HAP-1 (cell line): Measurements from ENCODE around the gene NTRK3.
A peak's percentile ranks its signal among the peaks of the same experiment; 100 is the strongest.

Experiments used
- DNase-seq, 2 experiments: peaks; one replicate each; pipeline ENCODE4 v3.0.0-alpha.2; 2016 to 2020; ENCODE audit warnings: low spot score in 2 of 2
- H3K27me3 ChIP-seq: fragments of 250-450 bp; sonication (Bioruptor Pico); 2 replicates; pipeline ENCODE4 v1.5.1; 2020; ENCODE audit warnings: low read depth, mild to moderate bottlenecking, moderate library complexity
- H3K36me3 ChIP-seq: fragments of 250-450 bp; sonication (Bioruptor Pico); replicated peaks from 2 replicates; pipeline ENCODE4 v1.5.1; 2020; ENCODE audit warnings: mild to moderate bottlenecking
- H3K4me1 ChIP-seq: fragments of 250-450 bp; sonication (Bioruptor Pico); 2 replicates; pipeline ENCODE4 v1.5.1; 2020; ENCODE audit warnings: mild to moderate bottlenecking
- H3K4me3 ChIP-seq: fragments of 250-450 bp; sonication (Bioruptor Pico); 2 replicates; pipeline ENCODE4 v1.5.1; 2020; ENCODE audit warnings: mild to moderate bottlenecking, moderate library complexity
- H3K9me3 ChIP-seq: fragments of 250-450 bp; sonication (Bioruptor Pico); 2 replicates; pipeline ENCODE4 v1.5.1; 2020; ENCODE audit warnings: mild to moderate bottlenecking, moderate library complexity
- in situ Hi-C: fragments of 300-500 bp; cut with MboI; formaldehyde crosslinking; loops from 3 replicates; pipeline ENCODE4 v1.14.3; 2020; ENCODE audit warnings: low sequenced_read_pairs, inconsistent platforms, mixed read lengths

NTRK3 gene

DNA sequence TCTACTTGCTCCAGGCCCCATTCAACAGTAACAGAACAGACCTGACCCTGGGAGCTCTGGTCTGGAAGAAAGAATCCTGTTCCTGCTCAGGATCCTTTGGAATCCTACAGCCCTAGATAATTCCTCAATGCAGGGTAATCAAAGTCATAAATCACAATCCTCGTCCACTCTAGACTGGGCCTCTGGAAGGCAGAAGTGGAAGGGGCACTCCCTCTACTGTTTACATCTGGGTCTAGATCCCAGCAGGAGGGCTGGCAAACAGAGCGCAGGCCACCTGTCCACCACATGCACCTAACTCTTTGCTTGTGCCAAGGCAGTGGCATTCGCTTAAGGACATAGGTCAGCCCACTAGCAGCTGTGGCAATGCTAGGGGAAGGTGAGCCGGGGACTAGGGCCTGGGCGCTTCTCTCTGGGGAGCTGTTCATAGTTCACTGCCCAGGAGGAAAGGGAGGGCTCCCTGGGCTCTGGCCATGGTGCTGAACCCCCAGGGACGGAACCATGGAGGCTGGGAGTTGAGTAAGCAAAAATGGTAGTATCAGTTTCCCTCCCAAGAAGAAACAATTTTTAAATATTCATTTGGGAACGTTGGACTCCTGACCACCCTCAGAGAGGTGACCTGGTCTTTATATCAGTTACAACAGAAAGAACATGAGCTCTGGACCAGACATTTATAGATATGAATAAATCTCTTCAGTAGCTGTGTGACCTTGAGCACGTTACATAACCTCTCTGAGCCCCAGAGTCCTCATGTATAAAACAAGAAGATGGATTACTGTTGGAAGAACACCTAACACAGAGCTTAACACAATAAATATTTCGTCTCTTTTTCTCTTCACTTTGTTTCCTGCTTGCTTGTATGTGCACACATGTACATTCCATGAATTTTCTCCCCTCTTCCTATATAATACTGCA is 90.2 kb downstream of the NTRK3 start:
- no peaks in the 10 kb centered on the region for H3K36me3 ChIP-seq
- in situ Hi-C loops: no loop called here
- H3K9me3 ChIP-seq: no peaks in the 10 kb centered on the region
- peak in 1 of 2 experiments; percentile 45 for DNase-seq
- no peak overlapping the region for H3K4me3 ChIP-seq
- no peaks in the 10 kb centered on the region for H3K4me1 ChIP-seq
- no peaks in the 10 kb centered on the region for H3K27me3 ChIP-seq

DNA sequence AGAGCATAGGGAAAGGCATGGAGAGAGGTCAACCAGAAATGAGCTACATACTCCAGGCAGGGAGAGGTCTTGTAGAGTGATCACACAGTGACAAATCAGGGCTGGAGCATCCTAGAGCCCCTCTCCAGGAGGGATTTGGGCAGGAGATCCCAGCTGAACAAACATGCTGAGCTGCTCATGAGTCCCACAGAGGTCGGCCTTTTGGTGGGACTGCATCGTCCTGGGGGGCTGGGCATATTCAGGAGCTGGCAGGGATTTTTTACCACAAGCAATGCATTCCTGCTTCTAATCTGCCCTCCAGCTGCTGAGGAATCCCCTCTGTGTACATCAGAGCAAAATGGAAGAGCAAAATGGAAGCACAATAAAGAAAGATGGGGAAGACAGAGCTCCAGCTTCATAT is 94.9 kb downstream of the NTRK3 start:
- no peak for DNase-seq
- Histone ChIP-seq H3K9me3 (no peaks in the 10 kb centered on the region), H3K4me3 (no peak overlapping the region), H3K4me1 (no peaks in the 10 kb centered on the region), H3K36me3 (no peaks in the 10 kb centered on the region), H3K27me3 (no peaks in the 10 kb centered on the region)
- in situ Hi-C loops: no loop called here

DNA sequence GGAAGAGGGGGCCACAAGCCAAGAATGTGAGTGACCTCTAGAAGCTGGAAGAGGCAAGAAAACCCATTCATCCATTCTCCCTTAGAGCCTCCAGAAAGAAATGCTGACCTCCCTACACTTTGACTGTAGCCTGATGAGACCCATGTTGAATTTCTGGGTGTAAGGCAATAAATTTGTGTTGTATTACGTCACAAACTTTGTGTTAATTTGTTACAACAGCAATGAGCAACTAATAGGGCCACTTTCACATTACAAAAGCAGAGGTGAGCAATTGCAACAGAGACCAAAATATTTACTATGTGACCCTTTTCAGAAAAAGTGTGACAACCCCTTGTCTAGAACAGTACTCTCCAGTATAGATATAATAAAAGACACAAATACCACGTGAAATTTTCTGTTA is 101.2 kb downstream of the NTRK3 start:
- in situ Hi-C loops: no loop called here
- H3K9me3 ChIP-seq: 0 out of 2 replicates have a peak, but pooled peaks cover 5% of the 10 kb centered on the region
- no peaks in the 10 kb centered on the region for H3K36me3 ChIP-seq
- DNase-seq: no peak
- no peaks in the 10 kb centered on the region for H3K4me1 ChIP-seq
- H3K4me3 ChIP-seq: no peak overlapping the region
- H3K27me3 ChIP-seq: no peaks in the 10 kb centered on the region

DNA sequence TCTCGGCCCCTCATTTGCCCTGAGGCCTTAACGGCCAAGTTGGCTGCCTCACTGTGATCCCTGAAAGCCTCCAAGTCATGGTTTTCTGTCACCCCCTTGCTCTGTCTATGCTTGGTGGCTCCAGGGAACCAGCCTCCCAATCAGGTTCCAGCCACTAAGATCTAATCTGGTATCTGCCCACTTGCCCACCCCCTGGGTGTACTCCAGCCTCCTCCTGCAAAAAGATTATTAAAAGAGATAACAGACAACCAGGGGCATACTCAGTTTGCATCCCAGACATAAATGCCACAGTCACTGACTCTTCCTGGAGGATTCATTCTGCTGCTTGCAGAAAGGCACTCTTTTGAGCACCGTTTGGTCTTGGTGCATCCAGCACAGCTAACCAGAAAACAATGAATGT is 103.9 kb downstream of the NTRK3 start:
- no peaks in the 10 kb centered on the region for H3K4me1 ChIP-seq
- DNase-seq: no peak
- no peaks in the 10 kb centered on the region for H3K27me3 ChIP-seq
- H3K4me3 ChIP-seq: no peak overlapping the region
- in situ Hi-C loops: no loop called here
- H3K9me3 ChIP-seq: 0 out of 2 replicates have a peak, but pooled peaks cover 5% of the 10 kb centered on the region
- no peaks in the 10 kb centered on the region for H3K36me3 ChIP-seq

DNA sequence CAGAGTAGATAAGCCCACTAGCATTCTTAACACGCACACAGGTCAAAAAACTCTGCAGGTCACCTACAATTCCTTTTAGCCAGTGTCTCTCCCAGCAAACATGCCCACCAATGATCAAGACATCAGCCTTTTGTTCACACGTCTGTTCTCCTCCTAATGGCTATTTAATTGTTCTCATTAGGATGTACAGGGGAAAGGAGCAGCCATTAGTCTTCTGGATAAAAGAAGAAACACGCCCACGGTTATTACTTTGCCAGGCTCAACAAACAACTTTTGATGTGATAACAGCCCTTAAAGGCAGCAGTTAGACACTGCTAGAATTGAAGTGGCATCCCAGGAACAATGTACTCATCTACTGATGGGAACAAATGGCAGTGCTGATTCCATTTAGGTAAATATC is 108.8 kb downstream of the NTRK3 start:
- no peaks in the 10 kb centered on the region for H3K27me3 ChIP-seq
- 0 out of 2 replicates have a peak, but pooled peaks cover 5% of the 10 kb centered on the region for H3K9me3 ChIP-seq
- no peak overlapping the region for H3K4me3 ChIP-seq
- in situ Hi-C loops: no loop called here
- no peaks in the 10 kb centered on the region for H3K4me1 ChIP-seq
- no peak for DNase-seq
- H3K36me3 ChIP-seq: no peaks in the 10 kb centered on the region

DNA sequence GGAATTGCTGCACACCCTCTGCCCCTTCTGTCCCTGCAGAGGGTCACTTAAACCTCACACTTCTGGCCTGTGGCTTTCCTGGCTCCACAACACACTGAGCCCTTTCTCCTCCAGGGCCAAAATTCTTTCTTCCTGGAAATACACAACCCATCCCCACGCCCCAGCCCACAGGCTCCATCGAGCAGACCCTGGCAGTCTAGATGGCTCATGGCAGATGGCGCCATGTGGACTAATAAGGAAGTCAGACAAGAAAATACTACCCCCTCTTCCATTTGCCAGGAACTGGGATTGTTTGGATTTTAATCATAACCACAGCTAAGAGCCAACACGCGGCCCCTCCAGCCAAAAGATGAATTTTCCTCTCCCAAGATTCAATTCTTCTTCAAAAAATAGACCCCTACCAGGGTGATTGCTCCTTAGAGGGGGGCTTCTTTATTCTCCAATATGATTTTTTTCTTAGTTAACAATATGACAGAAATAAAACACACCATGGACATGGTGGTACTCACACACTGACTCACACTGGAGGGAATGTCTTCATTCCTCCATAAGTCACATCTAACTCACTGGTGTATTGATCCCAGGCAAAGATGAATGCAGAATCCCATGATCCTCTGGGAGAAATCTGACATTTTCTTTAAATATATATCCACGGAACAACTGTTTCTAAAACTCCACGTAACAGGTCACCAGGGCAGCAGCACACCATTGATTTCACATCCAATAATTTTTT is 111.5 kb downstream of the NTRK3 start:
- H3K27me3 ChIP-seq: no peaks in the 10 kb centered on the region
- no peaks in the 10 kb centered on the region for H3K4me1 ChIP-seq
- DNase-seq: no peak
- in situ Hi-C loops: no loop called here
- no peak overlapping the region for H3K4me3 ChIP-seq
- H3K9me3 ChIP-seq: no peaks in the 10 kb centered on the region; the same call in 1 of the 2 replicates
- H3K36me3 ChIP-seq: no peaks in the 10 kb centered on the region

DNA sequence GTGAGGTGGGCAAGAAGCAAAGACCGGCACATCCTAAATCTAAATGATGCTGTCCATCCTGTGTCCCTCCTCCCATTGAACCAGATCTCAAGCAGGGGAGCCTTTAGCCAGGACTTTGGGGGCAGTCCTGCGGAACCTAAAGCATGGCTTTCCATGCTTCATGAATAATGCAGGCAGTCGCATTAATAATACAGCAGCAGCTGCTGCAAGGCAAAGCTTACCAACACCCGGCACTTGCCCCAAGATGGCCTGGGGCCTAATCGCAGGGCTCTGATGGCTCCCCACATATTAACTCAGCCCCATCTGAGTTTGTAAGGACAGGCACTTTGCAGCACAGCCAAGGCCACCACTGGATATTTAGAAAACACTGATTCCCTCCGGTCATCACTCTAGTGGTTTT is 114.4 kb downstream of the NTRK3 start:
- in situ Hi-C loops: no loop called here
- H3K27me3 ChIP-seq: no peaks in the 10 kb centered on the region
- no peak overlapping the region for H3K4me3 ChIP-seq
- no peak for DNase-seq
- H3K4me1 ChIP-seq: no peaks in the 10 kb centered on the region
- peaks cover 3% of the 10 kb centered on the region; the same call in 1 of the 2 replicates for H3K9me3 ChIP-seq
- H3K36me3 ChIP-seq: no peaks in the 10 kb centered on the region

DNA sequence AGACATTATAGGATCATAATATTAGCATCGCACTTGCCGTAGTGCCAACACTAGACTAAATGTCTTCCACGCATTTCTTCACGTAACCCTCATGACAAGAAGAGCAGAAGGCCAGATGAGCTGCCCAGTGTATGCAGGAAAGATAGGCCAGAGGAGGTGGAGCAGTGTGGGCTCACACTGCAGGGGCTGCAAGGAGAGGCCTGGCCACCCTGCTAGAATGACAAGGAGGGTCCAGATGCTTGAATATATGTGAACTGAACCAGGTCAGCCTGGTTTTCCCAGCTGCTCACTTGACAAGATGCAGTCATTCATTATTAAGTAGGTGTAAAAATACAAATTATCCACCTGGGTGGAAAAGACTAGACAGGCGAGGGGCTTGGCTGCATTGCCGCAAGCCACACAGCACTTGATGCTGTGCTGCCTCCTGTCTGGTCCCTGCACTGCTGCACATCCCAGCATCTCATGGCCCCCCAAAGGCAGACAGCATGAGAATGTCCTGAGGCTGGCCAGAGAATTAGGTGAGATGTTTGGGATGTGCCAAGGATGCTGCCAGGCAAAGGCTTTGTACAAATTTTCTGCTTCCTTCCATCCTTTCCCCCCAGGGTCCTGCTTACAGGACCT is 115.2 kb downstream of the NTRK3 start:
- in situ Hi-C loops: no loop called here
- DNase-seq: no peak
- no peaks in the 10 kb centered on the region for H3K27me3 ChIP-seq
- no peaks in the 10 kb centered on the region for H3K36me3 ChIP-seq
- peaks cover 5% of the 10 kb centered on the region; the same call in 1 of the 2 replicates for H3K9me3 ChIP-seq
- H3K4me3 ChIP-seq: no peak overlapping the region
- no peaks in the 10 kb centered on the region for H3K4me1 ChIP-seq

DNA sequence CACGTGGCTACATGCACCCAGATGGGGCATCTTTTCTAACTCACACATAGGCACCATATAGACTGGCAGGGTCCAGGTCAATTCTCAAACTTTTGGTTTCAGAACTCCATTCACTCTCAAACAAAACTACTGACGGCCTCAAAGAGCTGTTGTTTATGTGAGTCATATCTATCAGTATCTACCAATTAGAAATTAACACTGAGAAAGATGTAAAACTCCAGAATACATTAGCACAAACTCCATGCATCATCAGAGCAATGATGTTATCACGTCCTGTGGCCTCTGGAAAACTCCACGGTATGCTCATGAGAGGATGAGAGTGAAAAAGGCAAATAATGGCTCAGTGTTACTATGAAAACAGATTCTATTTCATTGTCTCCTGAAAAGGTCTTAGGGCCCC is 116.1 kb downstream of the NTRK3 start:
- Histone ChIP-seq H3K27me3 (no peaks in the 10 kb centered on the region), H3K4me1 (no peaks in the 10 kb centered on the region), H3K36me3 (no peaks in the 10 kb centered on the region), H3K9me3 (peaks cover 5% of the 10 kb centered on the region; the same call in 1 of the 2 replicates), H3K4me3 (no peak overlapping the region)
- in situ Hi-C loops: no loop called here
- no peak for DNase-seq

DNA sequence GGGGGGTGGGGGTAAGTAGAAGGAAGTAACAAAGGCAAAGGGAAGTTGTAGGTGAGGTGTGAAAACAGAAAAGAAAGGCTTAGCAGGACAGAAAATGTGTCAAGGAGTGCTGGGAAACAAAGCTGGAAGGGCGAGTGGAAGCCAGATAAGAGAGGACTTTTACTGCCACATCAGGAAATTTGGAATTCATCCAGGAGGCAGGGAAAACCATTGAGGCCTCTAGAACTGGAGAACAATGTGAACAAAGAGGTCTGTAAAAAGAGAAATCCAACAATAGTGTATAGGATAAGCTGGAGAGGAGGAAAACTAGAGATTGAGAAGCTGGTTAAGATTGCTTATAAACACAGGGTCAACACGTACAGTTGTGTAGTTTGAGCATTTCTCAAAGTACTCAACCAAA is 116.6 kb downstream of the NTRK3 start:
- DNase-seq: no peak
- in situ Hi-C loops: no loop called here
- Histone ChIP-seq H3K36me3 (no peaks in the 10 kb centered on the region), H3K4me1 (no peaks in the 10 kb centered on the region), H3K9me3 (peaks cover 5% of the 10 kb centered on the region; the same call in 1 of the 2 replicates), H3K27me3 (no peaks in the 10 kb centered on the region), H3K4me3 (no peak overlapping the region)

DNA sequence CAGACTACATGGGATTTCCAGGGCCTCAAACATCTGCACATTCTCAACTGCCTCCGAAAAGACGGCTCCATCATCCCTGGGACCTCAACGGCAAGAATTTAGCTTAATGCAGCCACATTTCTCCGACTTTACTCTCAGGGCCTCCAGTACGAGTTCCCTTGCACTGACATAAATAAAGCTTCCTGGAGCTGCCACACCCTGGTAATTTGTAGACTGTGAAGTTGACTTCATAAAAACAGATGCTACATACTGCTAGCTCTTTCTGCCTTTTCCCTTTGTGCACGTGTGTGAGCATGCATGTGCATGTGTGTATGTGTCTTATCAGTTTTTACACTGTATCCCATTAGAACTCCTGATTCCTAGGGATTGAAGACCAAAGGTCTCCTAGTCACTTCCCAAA is 122.7 kb downstream of the NTRK3 start:
- DNase-seq: no peak
- H3K4me3 ChIP-seq: no peak overlapping the region
- peaks cover 8% of the 10 kb centered on the region for H3K9me3 ChIP-seq
- no peaks in the 10 kb centered on the region for H3K4me1 ChIP-seq
- no peaks in the 10 kb centered on the region for H3K27me3 ChIP-seq
- in situ Hi-C loops: no loop called here
- no peaks in the 10 kb centered on the region for H3K36me3 ChIP-seq

DNA sequence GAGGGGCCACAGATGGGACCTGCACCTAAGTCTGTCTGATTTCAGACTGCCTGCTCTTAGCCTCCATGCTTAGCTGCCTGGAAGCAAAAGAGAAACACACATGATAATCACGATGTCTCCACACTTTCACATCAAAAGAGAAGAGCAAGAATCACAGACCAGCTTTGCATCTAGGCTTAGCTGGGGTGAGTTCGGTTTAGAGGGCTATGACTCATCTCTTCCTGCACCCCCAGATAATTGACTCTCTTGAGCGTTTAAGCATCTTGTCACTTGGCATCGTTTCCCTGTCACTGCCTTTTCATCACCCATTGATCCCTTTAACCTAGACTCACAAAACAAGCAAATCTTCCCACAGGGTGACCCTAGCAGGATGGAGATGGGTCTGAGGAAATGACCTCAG is 124.0 kb downstream of the NTRK3 start:
- Histone ChIP-seq H3K27me3 (no peaks in the 10 kb centered on the region), H3K4me3 (no peak overlapping the region), H3K9me3 (peaks cover 8% of the 10 kb centered on the region), H3K4me1 (no peaks in the 10 kb centered on the region), H3K36me3 (no peaks in the 10 kb centered on the region)
- DNase-seq: no peak
- in situ Hi-C loops: no loop called here

DNA sequence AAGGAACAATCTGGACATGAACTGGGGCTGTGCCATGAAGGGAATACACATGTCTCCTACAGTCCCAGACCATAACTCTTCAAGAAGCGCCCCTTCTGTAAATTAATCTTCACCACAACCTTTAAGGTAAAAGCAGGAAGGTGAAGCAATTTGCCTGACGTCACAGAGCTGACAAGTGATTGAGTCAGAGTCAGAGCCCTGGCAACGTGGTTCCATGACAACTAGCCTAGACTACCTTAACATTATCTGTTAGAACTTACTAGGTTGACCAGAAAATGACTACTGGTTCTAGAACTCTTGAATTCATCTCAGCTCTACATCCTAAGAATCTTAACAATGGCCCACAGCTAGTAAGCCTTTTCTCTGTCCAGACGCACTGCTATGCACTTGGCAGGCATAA is 124.6 kb downstream of the NTRK3 start:
- no peak for DNase-seq
- no peaks in the 10 kb centered on the region for H3K36me3 ChIP-seq
- no peaks in the 10 kb centered on the region for H3K27me3 ChIP-seq
- no peaks in the 10 kb centered on the region for H3K4me1 ChIP-seq
- H3K9me3 ChIP-seq: peaks cover 5% of the 10 kb centered on the region
- in situ Hi-C loops: no loop called here
- H3K4me3 ChIP-seq: no peak overlapping the region

DNA sequence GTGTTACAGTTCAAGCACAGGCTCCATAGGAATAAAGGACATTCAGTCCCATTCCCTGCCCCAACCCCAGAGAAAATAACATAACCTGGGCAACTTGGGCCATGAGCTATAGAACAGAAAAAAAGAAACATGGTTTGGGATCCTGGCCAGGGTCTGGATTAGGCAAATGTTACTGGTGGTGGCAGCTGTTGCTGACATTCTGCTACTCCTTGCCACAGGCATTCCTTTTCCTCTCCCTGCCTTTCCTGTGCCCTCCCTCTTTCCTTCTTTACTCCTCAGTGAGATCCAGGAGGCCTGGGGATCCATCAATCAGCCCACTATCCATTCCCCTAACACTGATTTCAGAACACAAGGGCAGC is 129.1 kb downstream of the NTRK3 start:
- Histone ChIP-seq H3K4me3 (no peak overlapping the region), H3K9me3 (no peaks in the 10 kb centered on the region), H3K4me1 (no peaks in the 10 kb centered on the region), H3K27me3 (no peaks in the 10 kb centered on the region), H3K36me3 (no peaks in the 10 kb centered on the region)
- in situ Hi-C loops: no loop called here
- no peak for DNase-seq
